Lower lobe of right lung (tissue), 2 donors: ENCODE data around the gene NELFB. TPM values are rescaled to one million over a fixed set of nuclear protein-coding genes. Genes with fewer than 3 reads are reported as not detected.

ENCODE experiments used
- ATAC-seq, 2 donors: fragments of 200-7000 bp; cut with Tn5 transposase; one replicate each; pipeline ENCODE4 v1.9.1; 2020 to 2022; ENCODE audit warnings: mild to moderate bottlenecking in 2 of 2, moderate library complexity in 2 of 2
- DNase-seq: peaks from one replicate; pipeline ENCODE4 v3.0.0-alpha.2; 2020
- H3K27ac ChIP-seq: fragments of 200-600 bp; one replicate; pipeline ENCODE4 v1.8.0; 2022
- H3K27me3 ChIP-seq: fragments of 200-600 bp; one replicate; pipeline ENCODE4 v1.8.0; 2022; ENCODE audit warnings: low read depth
- H3K36me3 ChIP-seq: fragments of 200-600 bp; one replicate; pipeline ENCODE4 v1.8.0; 2022; ENCODE audit warnings: mild to moderate bottlenecking
- H3K4me1 ChIP-seq: fragments of 200-600 bp; one replicate; pipeline ENCODE4 v1.8.0; 2022
- H3K4me3 ChIP-seq: fragments of 200-600 bp; one replicate; pipeline ENCODE4 v1.8.0; 2022; ENCODE audit warnings: mild to moderate bottlenecking
- H3K9me3 ChIP-seq: fragments of 200-600 bp; one replicate; pipeline ENCODE4 v1.8.0; 2022
- CTCF ChIP-seq: fragments of 200-600 bp; IDR thresholded peaks from one replicate; pipeline ENCODE4 v1.8.0; 2022; ENCODE audit warnings: antibody characterized with exemption, mild to moderate bottlenecking
- intact Hi-C: fragments of 100-400 bp; cut with DNase I; formaldehyde crosslinking; loops from one replicate; pipeline ENCODE4 v1.11.0; 2022
- total RNA-seq: library from RNA; stranded (reverse); fragmentation: NEBNext Ultra II Directional; extraction: Animal tissue kit (Norgen Biotek cat#: 25700); gene quantifications from one replicate; pipeline ENCODE4 v1.2.1, GENCODE V29; 2021
- donor health status: DM: no; HTN: yes; CAD: no; lungs with severe emphysema.

The NELFB gene
- total RNA-seq, 1 donor from 2014 or later = 44.7 TPM

GRCh38 chr9:137232510-137232909, 22.6 kb upstream of the NELFB start:
- Histone ChIP-seq H3K4me3 (no peak overlapping the region), H3K9me3 (no peaks in the 10 kb centered on the region), H3K36me3 (no peaks in the 10 kb centered on the region), H3K27me3 (peaks cover 60% of the 10 kb centered on the region), H3K27ac (no peak overlapping the region), H3K4me1 (peaks cover 12% of the 10 kb centered on the region)
- no peak for TF ChIP-seq CTCF
- ATAC-seq = no peak
- intact Hi-C loops = no loop called here
- no peak for DNase-seq

GRCh38 chr9:137233143-137233980, 21.8 kb upstream of the NELFB start:
- Histone ChIP-seq H3K4me3 (no peak overlapping the region), H3K27ac (no peak overlapping the region), H3K9me3 (no peaks in the 10 kb centered on the region), H3K36me3 (no peaks in the 10 kb centered on the region), H3K4me1 (peaks cover 18% of the 10 kb centered on the region), H3K27me3 (peaks cover 60% of the 10 kb centered on the region)
- TF ChIP-seq CTCF = no peak
- DNase-seq (no peak), ATAC-seq (no peak)
- intact Hi-C loops = no loop called here

GRCh38 chr9:137234055-137234697, 21.0 kb upstream of the NELFB start:
- Histone ChIP-seq H3K27me3 (peaks cover 53% of the 10 kb centered on the region), H3K9me3 (no peaks in the 10 kb centered on the region), H3K4me1 (peaks cover 27% of the 10 kb centered on the region), H3K27ac (no peak overlapping the region), H3K4me3 (no peak overlapping the region), H3K36me3 (no peaks in the 10 kb centered on the region)
- intact Hi-C loops = no loop called here
- no peak for TF ChIP-seq CTCF
- ATAC-seq (no peak), DNase-seq (no peak)

- no peak for ATAC-seq
- Histone ChIP-seq H3K4me1 (peaks cover 34% of the 10 kb centered on the region), H3K27ac (no peak overlapping the region), H3K27me3 (peaks cover 46% of the 10 kb centered on the region), H3K36me3 (no peaks in the 10 kb centered on the region), H3K9me3 (no peaks in the 10 kb centered on the region), H3K4me3 (no peak overlapping the region)
- no peak for DNase-seq
- no peak for TF ChIP-seq CTCF
- intact Hi-C loops = no loop called here
Measured at GRCh38 chr9:137234758-137235423, 20.2 kb upstream of the NELFB start.

- Histone ChIP-seq H3K27ac (no peak overlapping the region), H3K4me1 (peaks cover 37% of the 10 kb centered on the region), H3K4me3 (peak overlapping the region; percentile 8), H3K27me3 (peaks cover 39% of the 10 kb centered on the region), H3K9me3 (no peaks in the 10 kb centered on the region), H3K36me3 (no peaks in the 10 kb centered on the region)
- no peak for TF ChIP-seq CTCF
- ATAC-seq (no peak), DNase-seq (no peak)
- intact Hi-C loops = no loop called here
Measured at GRCh38 chr9:137235424-137236237, 19.5 kb upstream of the NELFB start.
